Left forelimb (tissue), 1 donor: ENCODE results near the gene GRIP2.

Experiments used
- DNase-seq: peaks from one replicate; pipeline ENCODE4 v3.0.0-alpha.2; 2018; ENCODE audit warnings: low spot score

The GRIP2 gene

GRCh38 chr3:14505803-14506500, 34.2 kb downstream of the GRIP2 start:
- peak; percentile 50 for DNase-seq

DNA sequence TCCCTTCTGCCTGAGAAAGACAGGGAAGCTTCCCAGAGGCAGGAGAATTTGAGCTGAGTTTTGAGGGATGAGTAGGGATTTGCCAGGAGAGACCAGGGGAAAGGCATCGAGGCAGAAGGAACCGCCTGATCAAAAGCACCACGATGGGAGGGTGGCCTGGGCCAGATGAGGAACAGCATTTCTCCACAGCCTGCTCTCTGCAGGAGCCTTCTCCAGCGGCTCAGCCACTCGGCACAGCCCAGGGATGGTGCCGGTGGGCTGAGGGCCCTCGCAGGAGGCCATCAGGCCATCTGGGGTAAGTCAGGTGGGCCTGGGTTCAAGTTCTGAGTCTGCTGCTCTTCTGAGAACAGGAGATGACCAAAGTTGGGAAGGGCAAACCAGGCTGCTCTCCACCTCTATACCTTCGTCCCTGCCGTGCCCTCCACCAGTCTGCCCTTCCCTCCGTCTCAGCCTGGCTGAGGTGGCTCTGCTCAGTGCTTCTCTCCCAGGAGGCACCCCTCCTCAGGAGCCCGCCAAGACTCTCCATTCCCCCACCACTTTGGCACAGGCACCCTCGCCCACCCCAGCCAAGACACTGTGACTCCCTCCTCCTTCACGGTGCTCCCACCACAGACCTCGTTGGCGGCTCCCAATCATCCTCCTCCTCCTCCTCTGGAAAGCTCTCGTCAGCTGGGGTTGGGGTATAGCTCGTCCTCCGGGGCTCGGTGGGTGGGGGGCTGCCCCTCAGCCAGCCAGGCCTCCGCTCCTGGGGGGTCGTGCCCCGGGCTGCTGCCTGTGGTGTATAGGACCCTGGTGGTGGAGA, 34.9 kb downstream of the GRIP2 start:
- DNase-seq, result no peak

- DNase-seq, result no peak
Measured at GRCh38 chr3:14503706-14504065, 36.5 kb downstream of the GRIP2 start.

DNA sequence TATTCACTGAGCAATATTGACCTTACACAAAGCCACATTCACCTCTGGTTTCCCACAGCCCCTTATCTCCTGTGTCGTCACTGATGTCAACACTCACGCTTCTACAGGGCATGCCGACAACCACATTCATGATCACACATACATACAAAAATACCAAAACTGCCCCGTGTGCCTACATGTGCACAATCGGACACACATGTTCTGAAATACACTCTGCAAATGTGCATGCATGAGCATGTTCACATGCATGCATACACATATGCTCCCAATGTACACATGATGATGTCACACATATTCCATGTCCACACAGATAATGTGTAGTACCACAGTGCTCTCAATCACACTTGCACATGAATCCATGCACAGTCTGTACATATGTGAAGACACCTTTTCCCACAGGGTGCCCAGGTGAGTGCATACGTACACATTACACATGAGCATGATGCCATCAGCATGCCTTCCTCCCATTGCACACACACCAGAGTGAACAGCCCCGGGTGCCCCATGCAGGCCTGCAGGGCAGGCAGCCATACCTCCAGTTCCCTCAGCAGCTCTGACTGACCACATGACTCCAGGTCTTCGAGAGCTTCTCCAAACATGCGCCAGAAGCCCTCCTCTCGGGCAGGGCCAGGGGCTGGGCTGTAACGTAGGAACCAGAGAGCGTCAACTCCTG, 37.0 kb downstream of the GRIP2 start:
- no peak for DNase-seq

GRCh38 chr3:14502472-14502871, 37.7 kb downstream of the GRIP2 start:
- DNase-seq, result no peak

- DNase-seq, result no peak
Measured at GRCh38 chr3:14497321-14497720, 42.8 kb downstream of the GRIP2 start.

- no peak for DNase-seq
Measured at GRCh38 chr3:14496351-14496750, 43.8 kb downstream of the GRIP2 start.

GRCh38 chr3:14494973-14495300, 45.2 kb downstream of the GRIP2 start:
- no peak for DNase-seq

GRCh38 chr3:14494279-14494972, 45.7 kb downstream of the GRIP2 start:
- DNase-seq, result no peak

DNA sequence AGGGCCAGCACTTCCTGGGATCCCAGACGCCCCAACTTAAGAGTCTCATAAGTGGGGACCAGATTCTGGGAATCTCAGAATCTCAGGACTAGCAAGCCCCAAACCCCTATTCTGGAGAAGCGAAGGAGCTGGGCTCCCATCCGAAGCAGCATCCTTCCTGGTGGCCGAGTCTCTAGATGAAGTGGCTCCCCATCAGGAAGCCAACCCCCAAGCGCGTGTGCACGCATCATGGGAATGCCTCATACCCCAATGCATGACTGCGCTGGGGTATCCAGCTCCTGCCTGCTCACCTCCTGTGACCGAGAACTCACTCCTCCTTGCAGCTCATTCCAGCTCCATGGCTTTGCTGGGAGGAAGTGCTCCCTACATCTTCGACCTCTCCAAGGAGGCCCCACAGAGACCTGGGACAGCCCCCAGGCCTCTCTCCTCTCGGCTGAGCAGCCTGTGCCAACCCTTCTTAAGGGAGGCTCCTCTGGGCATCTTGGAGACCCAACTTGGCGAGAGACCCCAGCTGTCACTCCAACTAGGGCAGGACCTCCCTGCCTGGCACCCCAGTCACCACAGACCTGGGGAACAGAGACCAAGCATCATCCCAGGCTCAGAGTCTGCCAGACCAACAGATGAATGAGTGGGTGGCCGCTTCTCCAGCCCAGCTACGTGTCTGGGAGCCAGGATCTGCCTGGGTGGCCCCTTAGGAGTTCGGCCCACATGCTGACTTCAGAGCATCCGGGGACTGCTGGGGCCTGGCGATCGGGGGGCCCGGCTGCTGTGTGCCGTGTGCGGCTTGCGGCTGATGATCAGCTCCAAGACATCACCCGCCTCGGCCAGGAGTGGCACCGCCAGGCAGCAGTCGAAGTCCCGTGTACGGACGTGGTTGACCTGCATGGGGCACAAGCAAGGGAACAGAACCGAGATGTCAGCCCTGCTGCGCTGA, 46.9 kb downstream of the GRIP2 start:
- DNase-seq, result no peak

GRCh38 chr3:14491396-14492190, 48.5 kb downstream of the GRIP2 start:
- DNase-seq, result no peak

- no peak for DNase-seq
Measured at GRCh38 chr3:14490831-14491230, 49.3 kb downstream of the GRIP2 start.

GRCh38 chr3:14490255-14490654, 49.9 kb downstream of the GRIP2 start:
- DNase-seq, result no peak

DNA sequence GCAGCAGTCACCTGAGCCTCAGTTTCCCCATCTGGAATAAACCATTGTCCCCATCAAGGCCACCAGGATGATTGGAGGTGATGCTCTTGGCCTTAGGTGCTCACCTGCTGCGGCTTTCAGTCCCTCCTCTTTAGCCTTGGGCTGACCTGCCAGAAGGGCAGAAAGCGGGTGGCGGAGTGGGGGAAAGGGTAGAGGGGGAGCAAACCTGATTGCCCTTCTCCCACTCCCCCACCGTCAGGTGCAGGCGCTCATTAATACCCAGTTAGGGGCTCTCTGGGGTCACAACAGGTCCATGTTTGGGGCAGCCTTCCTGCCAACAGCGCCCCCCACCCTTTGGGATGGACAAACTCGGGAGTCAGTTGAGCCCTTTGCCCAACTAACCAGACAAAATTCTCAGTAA, 50.5 kb downstream of the GRIP2 start:
- no peak for DNase-seq

GRCh38 chr3:14488286-14489041, 51.7 kb downstream of the GRIP2 start:
- no peak for DNase-seq

DNA sequence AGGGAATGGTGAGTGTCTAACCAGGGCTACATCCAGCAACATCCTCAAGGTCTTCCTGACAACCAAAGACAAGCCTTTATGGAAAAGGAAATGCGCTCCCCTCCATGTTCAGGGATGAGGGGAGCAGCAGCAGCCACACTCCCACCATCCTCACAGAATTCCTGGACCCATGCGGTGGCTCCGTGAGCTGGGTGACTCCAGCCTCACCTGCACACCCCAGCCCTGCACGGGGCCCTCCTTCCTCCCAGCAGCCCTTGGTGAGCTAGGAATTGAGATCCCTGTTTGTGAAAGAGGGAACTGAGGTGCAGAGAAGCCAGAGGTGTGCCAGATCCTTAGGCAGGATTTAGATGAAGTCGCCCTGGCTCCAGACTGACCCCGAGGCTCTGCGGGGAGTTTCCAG, 52.3 kb downstream of the GRIP2 start:
- DNase-seq, result no peak

GRCh38 chr3:14487086-14487485, 53.1 kb downstream of the GRIP2 start:
- DNase-seq, result no peak

DNA sequence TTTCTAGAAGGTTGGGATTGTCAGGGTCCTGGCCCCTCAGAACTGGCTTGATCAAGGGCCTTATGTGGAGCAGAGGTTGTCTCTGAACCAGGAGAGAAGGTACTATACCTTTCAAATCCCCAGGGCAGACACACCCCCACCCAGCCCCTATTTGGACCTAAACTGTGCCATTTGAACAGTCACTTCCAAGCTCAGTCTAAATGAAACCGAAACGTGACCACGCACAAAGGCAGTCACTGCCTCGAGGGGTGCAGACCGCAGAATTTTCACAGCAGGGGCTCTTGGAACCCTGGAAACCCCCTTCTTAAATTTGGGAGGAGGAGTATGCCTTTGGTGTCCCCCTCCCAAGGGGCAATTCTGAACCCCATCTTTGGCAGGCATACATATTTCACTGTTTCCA, 53.7 kb downstream of the GRIP2 start:
- DNase-seq, result no peak

DNA sequence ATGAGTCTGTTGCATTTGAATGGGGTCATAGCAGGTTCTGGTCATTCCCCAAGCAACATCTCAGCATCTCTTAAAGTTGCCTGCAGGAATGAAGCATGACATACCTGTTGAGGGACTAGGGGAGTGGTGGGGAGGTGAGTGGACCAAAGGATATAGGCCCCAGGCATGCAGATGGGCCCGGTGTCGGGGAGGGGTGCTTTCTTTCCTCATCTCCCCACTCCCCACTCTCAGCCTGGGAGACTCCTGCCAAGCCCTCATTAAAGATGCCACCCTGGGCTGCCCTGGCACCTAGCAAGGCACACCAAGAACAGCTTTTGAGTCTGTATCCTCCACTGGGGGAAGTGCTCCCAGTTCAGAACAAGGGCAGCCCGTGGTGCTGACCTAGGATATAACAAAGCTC, 54.2 kb downstream of the GRIP2 start:
- no peak for DNase-seq

DNA sequence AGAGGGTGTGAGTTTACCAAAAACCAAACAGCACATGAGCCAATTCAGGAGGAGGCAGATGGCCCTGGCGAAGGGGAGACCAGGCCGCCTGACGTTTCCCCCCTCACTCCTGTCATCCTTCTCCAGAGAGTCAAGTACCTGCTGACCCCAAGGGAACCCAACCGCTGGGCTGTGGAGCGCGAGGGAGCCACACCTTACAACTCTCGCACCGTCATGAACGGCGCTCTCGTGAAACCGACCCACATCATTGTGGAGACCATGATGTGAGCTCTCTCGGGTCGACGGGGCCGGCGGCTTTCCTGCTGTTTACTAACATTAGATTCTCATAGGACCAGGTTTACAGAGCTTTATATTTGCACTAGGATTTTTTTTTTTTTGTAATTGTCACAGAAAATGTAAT, 55.4 kb downstream of the GRIP2 start:
- no peak for DNase-seq
